Psoas muscle (tissue), 8 donors: ENCODE measurements around the gene CLEC10A. TPM values are rescaled to one million over a fixed set of nuclear protein-coding genes. Genes with fewer than 3 reads are reported as not detected.

Experiments
- ATAC-seq, 4 donors: fragments of 200-7000 bp; cut with Tn5 transposase; one replicate each; pipeline ENCODE4 v1.9.1; 2020; ENCODE audit warnings: moderate library complexity in 3 of 4, mild to moderate bottlenecking in 2 of 4
- DNase-seq, 2 donors: peaks; one replicate each; pipeline ENCODE4 v3.0.0-alpha.2; 2020
- H3K27ac ChIP-seq: fragments of 200-600 bp; one replicate; pipeline ENCODE4 v1.8.0; 2022
- H3K27me3 ChIP-seq, 3 donors: fragments of 200-600 bp in 1 of 3; one replicate each; pipeline versions ENCODE4 v1.6.1 to v1.8.0; 2013 to 2022; ENCODE audit warnings: low read length in 2 of 3, mild to moderate bottlenecking in 2 of 3, moderate library complexity in 1 of 3; ENCODE audit not compliant: insufficient read depth in 3 of 3
- H3K36me3 ChIP-seq, 2 donors: fragments of 200-600 bp in 1 of 2; one replicate each; pipeline versions ENCODE4 v1.6.1 to v1.8.0; 2013 to 2022; ENCODE audit warnings: low read depth in 1 of 2, mild to moderate bottlenecking in 1 of 2, moderate library complexity in 1 of 2; ENCODE audit not compliant: insufficient read depth in 1 of 2
- H3K4me1 ChIP-seq: fragments of 200-600 bp; one replicate; pipeline ENCODE4 v1.8.0; 2022
- H3K4me3 ChIP-seq: fragments of 200-600 bp; one replicate; pipeline ENCODE4 v1.8.0; 2022; ENCODE audit warnings: mild to moderate bottlenecking
- H3K9me3 ChIP-seq: fragments of 200-600 bp; one replicate; pipeline ENCODE4 v1.8.0; 2022
- CTCF ChIP-seq: fragments of 200-600 bp; IDR thresholded peaks from one replicate; pipeline ENCODE4 v1.8.0; 2022; ENCODE audit warnings: antibody characterized with exemption
- WGBS, 3 donors: extraction: QIAGEN DNeasy Blood & Tissue Kit; methylation state at CpG; one replicate each; pipeline versions ENCODE4 v1.1.6 to v1.1.7; 2013; 5-methylcytosine and 5-hydroxymethylcytosine counted together
- intact Hi-C, 2 donors: fragments of 100-400 bp; cut with DNase I; formaldehyde crosslinking; loops; one replicate each; pipeline versions ENCODE4 v1.11.0 to v1.14.2; 2022
- polyA plus RNA-seq, 3 donors: library from polyadenylated mRNA; stranded (reverse); fragments of 200-250 nt; gene quantifications; one replicate each; pipeline ENCODE4 v1.2.3, GENCODE V29; 2013
- total RNA-seq, 4 donors: library from RNA; stranded (reverse); fragmentation: NEBNext Ultra II Directional in 2 of 4; extraction: Animal tissue kit (Norgen Biotek cat#: 25700) in 2 of 4; gene quantifications; one replicate each; pipeline versions ENCODE4 v1.2.1 to v1.2.4, GENCODE V29; 2021 to 2023
- donor health status: healthy with polysubstance abuse.
- donor health status: DM: no; HTN: no; CAD: no; lungs with moderate emphysema.
- donor health status: Bipolar disorder and iron deficiency.
- donor health status: healthy.
- donor health status: DM: yes; HTN: yes; CAD: no.
- donor health status: DM: no; HTN: no; CAD: no.
- donor health status: DM: no; HTN: no; CAD: no.
- donor health status: DM: yes; HTN: yes; CAD: no.

The CLEC10A gene
- total and polyA plus RNA-seq, 7 donors = 0.69 to 4.9 (median 2.0) TPM

GRCh38 chr17:7119314-7119713 lies 39.3 kb upstream of the CLEC10A start:
- DNase-seq = no peak
- H3K27me3 ChIP-seq = peaks cover 0 to 45% (median 8%) of the 10 kb centered on the region in 3 donors
- no peak for TF ChIP-seq CTCF

GRCh38 chr17:7114875-7115614 lies 35.0 kb upstream of the CLEC10A start:
- 60 to 62% (median 61%) methylated on average over 19 of the region's 19 CpGs for WGBS, 3 donors
- no peak for TF ChIP-seq CTCF
- ATAC-seq (peak in 1 of 4 donors; percentile 8), DNase-seq (no peak)
- Histone ChIP-seq H3K36me3 (no peaks in the 10 kb centered on the region), H3K4me1 (no peaks in the 10 kb centered on the region), H3K27me3 (peaks cover 0 to 34% (median 8%) of the 10 kb centered on the region in 3 donors), H3K4me3 (no peak overlapping the region), H3K27ac (no peak overlapping the region), H3K9me3 (no peaks in the 10 kb centered on the region)
- intact Hi-C loops = no loop called here

More at GRCh38 chr17:7119314-7119713, 39.3 kb upstream of the CLEC10A start:
- Histone ChIP-seq H3K27ac (no peak overlapping the region), H3K4me1 (no peaks in the 10 kb centered on the region), H3K9me3 (no peaks in the 10 kb centered on the region), H3K4me3 (no peak overlapping the region), H3K36me3 (no peaks in the 10 kb centered on the region)
- intact Hi-C loops = no loop called here
- 48 to 60% (median 52%) methylated on average over 11 of the region's 11 CpGs for WGBS, 3 donors
- ATAC-seq = no peak

GRCh38 chr17:7114241-7114874 lies 34.3 kb upstream of the CLEC10A start, which contains the start of gene ASGR2:
ASGR2 (minus strand) TSS chr17:7114822; CDS start chr17:7114240, 582 bp downstream.
- H3K9me3 ChIP-seq = no peaks in the 10 kb centered on the region
- no peak within 1 kb of the TSS for H3K27ac ChIP-seq
- peaks cover 0 to 27% (median 7%) of the 10 kb centered on the region in 3 donors for H3K27me3 ChIP-seq
- H3K4me1 ChIP-seq = no peaks in the 10 kb centered on the region
- WGBS, 3 donors = 74 to 80% (median 77%) methylated on average over 13 to 14 of the region's 14 CpGs
- H3K4me3 ChIP-seq = no peak within 1 kb of the TSS
- intact Hi-C loops = no loop called here
- no peaks in the 10 kb centered on the region for H3K36me3 ChIP-seq
- TF ChIP-seq CTCF = no peak
- no peak for ATAC-seq
- DNase-seq = no peak

- no peaks in the 10 kb centered on the region for H3K4me1 ChIP-seq
- ATAC-seq = no peak
- peaks cover 0 to 27% (median 6%) of the 10 kb centered on the region in 3 donors for H3K27me3 ChIP-seq
- intact Hi-C loops = no loop called here
- no peak for DNase-seq
- no peak overlapping the region for H3K4me3 ChIP-seq
- no peaks in the 10 kb centered on the region for H3K36me3 ChIP-seq
- TF ChIP-seq CTCF = no peak
- WGBS, 3 donors = 84 to 90% (median 87%) methylated on average over 15 of the region's 15 CpGs
- H3K9me3 ChIP-seq = no peaks in the 10 kb centered on the region
- H3K27ac ChIP-seq = no peak overlapping the region
Measured at GRCh38 chr17:7113273-7114071, 33.4 kb upstream of the CLEC10A start.
